PC-9 (cell line): ENCODE data around the gene KLHL26. TPM values are rescaled to one million over a fixed set of nuclear protein-coding genes. Genes with fewer than 3 reads are reported as not detected.

Experiments used
- BruUV-seq: library from RNA; stranded (reverse); fragments of 400-500 nt; replicated peaks from 2 replicates; lab custom pipeline; 2021; lab: Mats Ljungman, UMichigan
- CTCF ChIA-PET: fragments of 300-600 bp; sonication (Branson Sonifier 250); formaldehyde crosslinking; loops from one replicate; lab custom pipeline; 2022; ENCODE audit warnings: antibody characterized with exemption; lab: Charles Lee
- POLR2A ChIA-PET: fragments of 300-600 bp; sonication (Branson Sonifier 250); formaldehyde crosslinking; loops from one replicate; lab custom pipeline; 2022; ENCODE audit warnings: antibody characterized with exemption; ENCODE audit not compliant: unreplicated experiment; lab: Charles Lee
- DNase-seq, 2 experiments: peaks; one replicate each; pipeline versions ENCODE4 v3.0.0 to v3.0.0-alpha.2; 2015 to 2022; ENCODE audit warnings: mixed read lengths in 1 of 2
- H2AFZ ChIP-seq: fragments of 200-600 bp; sonication (generic); 2 replicates; pipeline ENCODE4 v1.8.1; 2017; ENCODE audit warnings: antibody characterized with exemption
- H3F3A ChIP-seq: fragments of 200-600 bp; sonication (generic); 2 replicates; pipeline ENCODE4 v1.8.1; 2017; ENCODE audit warnings: antibody characterized with exemption, mild to moderate bottlenecking, low read depth; ENCODE audit not compliant: insufficient read depth
- H3K27ac ChIP-seq: fragments of 200-600 bp; sonication (generic); 2 replicates; pipeline ENCODE4 v1.6.1; 2016; ENCODE audit warnings: mixed run types
- H3K27me3 ChIP-seq: fragments of 200-600 bp; sonication (generic); 2 replicates; pipeline ENCODE4 v1.6.1; 2016; ENCODE audit warnings: low read depth, mixed run types; ENCODE audit not compliant: insufficient read depth
- H3K36me3 ChIP-seq: fragments of 200-600 bp; sonication (generic); 2 replicates; pipeline ENCODE4 v1.6.1; 2016; ENCODE audit warnings: low read depth, mixed run types
- H3K4me1 ChIP-seq: fragments of 200-600 bp; sonication (generic); replicated peaks from 2 replicates; pipeline ENCODE4 v1.6.1; 2016; ENCODE audit warnings: mixed run types; ENCODE audit not compliant: insufficient read depth
- H3K4me2 ChIP-seq: fragments of 200-600 bp; sonication (generic); 2 replicates; pipeline ENCODE4 v1.6.1; 2017; ENCODE audit warnings: mixed run types
- H3K4me3 ChIP-seq: fragments of 200-600 bp; sonication (generic); 2 replicates; pipeline ENCODE4 v1.6.1; 2016; ENCODE audit warnings: mixed run types
- H3K79me2 ChIP-seq: fragments of 200-600 bp; sonication (generic); 2 replicates; pipeline ENCODE4 v1.6.1; 2017; ENCODE audit warnings: low read depth, mixed run types
- H3K9me2 ChIP-seq: fragments of 200-600 bp; sonication (generic); 2 replicates; pipeline ENCODE4 v1.8.1; 2017; ENCODE audit warnings: mild to moderate bottlenecking; ENCODE audit not compliant: insufficient read depth
- H3K9me3 ChIP-seq: fragments of 200-600 bp; sonication (generic); 2 replicates; pipeline ENCODE4 v1.8.1; 2016; ENCODE audit warnings: low read depth; ENCODE audit not compliant: insufficient read depth
- H4K20me1 ChIP-seq: fragments of 200-600 bp; sonication (generic); 2 replicates; pipeline ENCODE4 v1.8.1; 2017; ENCODE audit not compliant: insufficient read depth
- EZH2 ChIP-seq: fragments of 200-600 bp; sonication (generic); IDR thresholded peaks from 2 replicates; pipeline ENCODE4 v1.8.0; 2017; ENCODE audit warnings: antibody characterized with exemption, low read depth
- intact Hi-C: fragments of 100-400 bp; cut with micrococcal nuclease; formaldehyde crosslinking; loops from one replicate; pipeline ENCODE4 v1.10.0; 2022; ENCODE audit not compliant: unreplicated experiment
- total RNA-seq: library from RNA; stranded (reverse); gene quantifications from 2 replicates; pipeline ENCODE4 v1.2.3, GENCODE V29; 2021
- TF ChIP-seq, protein P1 (sequence below): fragments of 200-600 bp; sonication (generic); conservative IDR thresholded peaks from 2 replicates; pipeline ENCODE4 v1.6.1; 2017; ENCODE audit warnings: mixed run types, antibody characterized with exemption, mild to moderate bottlenecking, moderate library complexity

The KLHL26 gene
- total RNA-seq, 1 experiment from 2014 or later = 11.8 TPM

DNA sequence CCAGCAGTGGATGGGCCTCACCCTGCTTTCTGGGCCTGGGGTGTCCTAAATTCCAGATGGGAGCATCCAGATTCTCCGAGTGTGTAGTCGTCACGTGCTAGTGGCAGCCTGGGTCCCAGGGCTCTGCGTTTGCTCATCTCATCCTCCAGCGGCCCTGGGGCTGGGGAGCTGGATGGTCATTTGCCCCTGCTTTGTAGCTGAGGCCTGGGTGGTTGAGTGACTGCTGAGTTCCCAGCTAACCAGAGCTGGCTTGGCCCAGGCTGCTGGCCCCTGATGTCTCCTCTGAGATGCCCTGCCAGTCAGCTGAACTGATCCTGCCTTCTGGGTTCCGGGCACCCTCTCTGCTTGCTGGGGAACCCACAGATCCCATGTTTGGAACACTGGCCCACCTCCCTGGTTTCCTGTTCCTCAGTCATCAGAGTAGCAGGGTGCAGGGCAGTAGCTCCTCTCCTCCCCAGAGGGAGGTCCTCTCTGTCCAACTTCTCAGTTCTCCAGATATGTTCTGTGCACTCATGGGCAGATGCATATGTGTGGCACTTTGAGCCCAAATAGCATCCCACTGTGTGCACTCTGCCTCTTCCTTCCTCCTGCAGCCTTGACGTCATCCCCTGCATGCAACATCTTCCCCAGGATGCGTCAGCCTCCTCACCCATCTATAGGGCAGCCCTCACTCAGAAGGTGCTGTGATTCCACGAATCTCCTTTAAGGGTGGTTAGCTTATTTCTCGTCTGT lies 24.3 kb downstream of the KLHL26 start:
- no TSS peak for BruUV-seq
- DNase-seq = peak in 1 of 2 experiments; percentile 34
- CTCF ChIA-PET = no interaction called here

DNA sequence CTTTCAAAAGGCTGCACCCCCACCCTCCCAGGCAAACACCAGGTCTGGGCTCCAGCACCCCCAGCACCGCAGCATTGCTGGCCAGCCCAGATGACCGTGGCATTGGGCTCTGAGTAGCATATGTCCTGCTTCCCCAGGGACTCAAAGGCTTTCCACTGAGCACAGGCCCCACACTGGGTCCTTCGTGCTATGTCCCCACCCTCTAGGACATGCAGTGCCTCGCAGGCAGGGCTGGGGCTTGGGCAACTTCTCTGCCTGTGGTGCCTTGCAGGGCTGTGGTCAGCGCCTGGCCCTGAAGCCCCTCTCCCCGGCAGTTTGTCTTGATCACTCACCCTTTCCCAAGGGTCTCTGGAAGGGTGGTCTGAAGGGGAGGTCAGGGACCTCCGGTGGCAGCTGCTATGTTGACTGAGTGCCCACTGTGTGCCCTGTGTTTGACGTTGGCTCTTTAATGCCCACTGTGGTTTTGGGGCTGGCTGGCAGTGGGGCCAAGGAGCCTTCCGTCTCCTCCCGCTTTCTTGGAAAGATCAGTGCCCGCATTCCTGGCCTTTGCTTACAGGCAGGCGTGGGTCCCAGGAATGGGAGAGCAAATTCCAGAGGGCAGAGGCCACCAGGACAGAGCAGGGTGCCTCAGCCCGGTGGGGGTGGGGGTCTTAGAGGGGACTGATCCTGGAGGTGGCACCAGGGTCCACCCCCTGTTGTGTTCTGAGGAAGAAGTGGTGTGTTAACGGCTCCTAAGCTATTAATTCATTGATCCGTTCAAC lies 26.3 kb downstream of the KLHL26 start:
- no TSS peak for BruUV-seq
- Histone ChIP-seq H3K4me2 (no peak overlapping the region), H3K27ac (no peak overlapping the region)

More for the DNA sequence above, 24.3 kb downstream of the KLHL26 start:
- H3K27ac ChIP-seq = no peak overlapping the region
- H3K4me3 ChIP-seq = no peak overlapping the region
- POLR2A ChIA-PET = no interaction called here
- no peak overlapping the region for H3K4me2 ChIP-seq
- peaks cover 28% of the 10 kb centered on the region for H4K20me1 ChIP-seq
- intact Hi-C loops = no loop called here
- H3F3A ChIP-seq = no peaks in the 10 kb centered on the region
- TF ChIP-seq, protein P1, sequence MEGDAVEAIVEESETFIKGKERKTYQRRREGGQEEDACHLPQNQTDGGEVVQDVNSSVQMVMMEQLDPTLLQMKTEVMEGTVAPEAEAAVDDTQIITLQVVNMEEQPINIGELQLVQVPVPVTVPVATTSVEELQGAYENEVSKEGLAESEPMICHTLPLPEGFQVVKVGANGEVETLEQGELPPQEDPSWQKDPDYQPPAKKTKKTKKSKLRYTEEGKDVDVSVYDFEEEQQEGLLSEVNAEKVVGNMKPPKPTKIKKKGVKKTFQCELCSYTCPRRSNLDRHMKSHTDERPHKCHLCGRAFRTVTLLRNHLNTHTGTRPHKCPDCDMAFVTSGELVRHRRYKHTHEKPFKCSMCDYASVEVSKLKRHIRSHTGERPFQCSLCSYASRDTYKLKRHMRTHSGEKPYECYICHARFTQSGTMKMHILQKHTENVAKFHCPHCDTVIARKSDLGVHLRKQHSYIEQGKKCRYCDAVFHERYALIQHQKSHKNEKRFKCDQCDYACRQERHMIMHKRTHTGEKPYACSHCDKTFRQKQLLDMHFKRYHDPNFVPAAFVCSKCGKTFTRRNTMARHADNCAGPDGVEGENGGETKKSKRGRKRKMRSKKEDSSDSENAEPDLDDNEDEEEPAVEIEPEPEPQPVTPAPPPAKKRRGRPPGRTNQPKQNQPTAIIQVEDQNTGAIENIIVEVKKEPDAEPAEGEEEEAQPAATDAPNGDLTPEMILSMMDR = no peak
- no peak for TF ChIP-seq EZH2
- no peak overlapping the region for H2AFZ ChIP-seq
- H3K79me2 ChIP-seq = no peaks in the 10 kb centered on the region
- H3K4me1 ChIP-seq = no peaks in the 10 kb centered on the region
- no peaks in the 10 kb centered on the region for H3K36me3 ChIP-seq
- no peaks in the 10 kb centered on the region for H3K27me3 ChIP-seq
- no peaks in the 10 kb centered on the region for H3K9me3 ChIP-seq
- H3K9me2 ChIP-seq = no peaks in the 10 kb centered on the region

DNA sequence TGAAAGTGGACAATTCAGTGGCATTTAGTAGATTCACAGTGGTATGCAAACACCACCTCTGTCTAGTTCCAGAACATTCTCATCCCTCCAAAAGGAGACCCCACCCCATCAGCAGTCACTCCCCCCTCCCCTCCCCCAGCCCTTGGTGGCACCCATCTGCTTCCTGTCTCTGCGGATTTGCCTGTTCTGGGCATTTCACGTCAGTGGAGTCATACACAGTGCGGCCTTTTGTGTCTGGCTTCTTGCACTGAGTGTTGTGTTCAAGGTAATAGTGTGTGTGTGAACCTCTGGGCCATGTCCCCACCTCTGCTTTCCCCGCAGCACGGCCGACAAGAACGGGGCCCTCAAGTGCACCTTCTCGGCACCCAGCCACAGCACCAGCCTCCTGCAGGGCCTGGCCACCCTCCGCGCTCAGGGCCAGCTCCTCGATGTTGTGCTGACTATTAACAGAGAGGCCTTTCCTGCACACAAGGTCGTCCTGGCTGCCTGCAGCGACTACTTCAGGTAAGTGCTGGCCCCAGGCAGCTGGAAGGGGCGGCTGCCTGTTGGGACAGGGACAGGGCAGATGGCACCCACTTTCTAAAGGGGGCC lies 27.2 kb downstream of the KLHL26 start:
- Histone ChIP-seq H2AFZ (no peak overlapping the region), H3K36me3 (no peaks in the 10 kb centered on the region), H3K27me3 (no peaks in the 10 kb centered on the region), H3K4me1 (no peaks in the 10 kb centered on the region), H3K9me3 (no peaks in the 10 kb centered on the region), H3F3A (no peaks in the 10 kb centered on the region; the same call in 1 of the 2 replicates), H3K79me2 (no peaks in the 10 kb centered on the region), H3K9me2 (no peaks in the 10 kb centered on the region), H3K4me3 (no peak overlapping the region), H3K4me2 (no peak overlapping the region), H3K27ac (no peak overlapping the region), H4K20me1 (peaks cover 27% of the 10 kb centered on the region)
- no TSS peak for BruUV-seq
- no peak for TF ChIP-seq EZH2
- TF ChIP-seq, protein P1 = no peak
- ChIA-PET CTCF (no interaction called here), POLR2A (no interaction called here)
- peak in 1 of 2 experiments; percentile 28 for DNase-seq
- intact Hi-C loops = no loop called here

More for the DNA sequence above, 26.3 kb downstream of the KLHL26 start:
- TF ChIP-seq EZH2 = no peak
- TF ChIP-seq, protein P1 = no peak
- intact Hi-C loops = no loop called here
- H4K20me1 ChIP-seq = peaks cover 27% of the 10 kb centered on the region
- H3F3A ChIP-seq = no peaks in the 10 kb centered on the region
- H3K36me3 ChIP-seq = no peaks in the 10 kb centered on the region
- H3K9me3 ChIP-seq = no peaks in the 10 kb centered on the region
- no peak overlapping the region for H3K4me3 ChIP-seq
- ChIA-PET CTCF (no interaction called here), POLR2A (no interaction called here)
- H3K4me1 ChIP-seq = no peaks in the 10 kb centered on the region
- H3K27me3 ChIP-seq = no peaks in the 10 kb centered on the region
- no peaks in the 10 kb centered on the region for H3K79me2 ChIP-seq
- no peaks in the 10 kb centered on the region for H3K9me2 ChIP-seq
- DNase-seq = peak in 1 of 2 experiments; percentile 6
- H2AFZ ChIP-seq = no peak overlapping the region
